Right lobe of liver (tissue), 6 donors: ENCODE results near the gene SYNDIG1L. TPM values are rescaled to one million over a fixed set of nuclear protein-coding genes. Genes with fewer than 3 reads are reported as not detected.

Experiments
- ATAC-seq, 4 donors: fragments of 200-7000 bp; cut with Tn5 transposase; one replicate each; pipeline ENCODE4 v1.9.1; 2020; ENCODE audit warnings: mild to moderate bottlenecking in 4 of 4, moderate library complexity in 4 of 4
- DNase-seq, 3 donors: peaks; one replicate each; pipeline ENCODE4 v3.0.0-alpha.2; 2020
- H3K27ac ChIP-seq, 3 donors: fragments of 200-600 bp; one replicate each; pipeline ENCODE4 v1.8.0; 2022
- H3K27me3 ChIP-seq, 2 donors: fragments of 200-600 bp; one replicate each; pipeline ENCODE4 v1.8.0; 2022
- H3K36me3 ChIP-seq, 4 donors: fragments of 200-600 bp; sonication (generic) in 1 of 4; one replicate each; pipeline versions ENCODE4 v1.5.1 to v1.8.0; 2017 to 2022; ENCODE audit warnings: control low read depth in 1 of 4
- H3K4me1 ChIP-seq, 4 donors: fragments of 200-600 bp; sonication (generic) in 1 of 4; one replicate each; pipeline versions ENCODE4 v1.5.1 to v1.8.0; 2017 to 2022; ENCODE audit warnings: control low read depth in 1 of 4
- H3K4me3 ChIP-seq, 3 donors: fragments of 200-600 bp; one replicate each; pipeline ENCODE4 v1.8.0; 2022
- H3K9me3 ChIP-seq, 4 donors: fragments of 200-600 bp; sonication (generic) in 1 of 4; one replicate each; pipeline versions ENCODE4 v1.5.1 to v1.8.0; 2017 to 2022; ENCODE audit warnings: control low read depth in 1 of 4
- POLR2A ChIP-seq: fragments of 450-650 bp; IDR thresholded peaks from one replicate; pipeline ENCODE4 v1.6.1; 2017; ENCODE audit warnings: antibody characterized with exemption, mild to moderate bottlenecking
- WGBS: methylation state at CpG from one replicate; pipeline ENCODE4 v1.1.6; 2018; ENCODE audit warnings: low coverage, low lambda C conversion rate; ENCODE audit not compliant: insufficient coverage; ENCODE audit errors: missing lambda C conversion rate; 5-methylcytosine and 5-hydroxymethylcytosine counted together
- intact Hi-C, 2 donors: fragments of 100-400 bp; cut with DNase I; formaldehyde crosslinking; loops; one replicate each; pipeline versions ENCODE4 v1.11.2 to v1.14.1; 2022
- total RNA-seq, 6 experiments: library from RNA; depleted of rRNA in 2 of 6; stranded (reverse); fragments of >200 nt in 2 of 6; fragmentation: NEBNext Ultra II Directional in 3 of 6; extraction: Animal tissue kit (Norgen Biotek cat#: 25700) in 3 of 6; gene quantifications; one replicate each; pipeline versions ENCODE4 v1.1.0 to v1.2.4, GENCODE V29; 2016 to 2023
- TF ChIP-seq, protein P1 (sequence below), 4 donors: fragments of 200-600 bp in 3 of 4; fragments of 450-650 bp in 1 of 4; IDR thresholded peaks; one replicate each; pipeline versions ENCODE4 v1.5.1 to v1.8.0; 2016 to 2022; ENCODE audit warnings: antibody characterized with exemption in 4 of 4, mild to moderate bottlenecking in 2 of 4
- donor health status: DM: no; HTN: yes; CAD: no.
- donor health status: DM: no; HTN: no; CAD: no.
- donor health status: DM: no; HTN: no; CAD: no.
- donor health status: DM: no; HTN: yes; CAD: no.
- donor health status: DM: no; HTN: yes; CAD: no.

Gene SYNDIG1L
- total RNA-seq, 6 experiments from 2014 or later, result not detected

DNA sequence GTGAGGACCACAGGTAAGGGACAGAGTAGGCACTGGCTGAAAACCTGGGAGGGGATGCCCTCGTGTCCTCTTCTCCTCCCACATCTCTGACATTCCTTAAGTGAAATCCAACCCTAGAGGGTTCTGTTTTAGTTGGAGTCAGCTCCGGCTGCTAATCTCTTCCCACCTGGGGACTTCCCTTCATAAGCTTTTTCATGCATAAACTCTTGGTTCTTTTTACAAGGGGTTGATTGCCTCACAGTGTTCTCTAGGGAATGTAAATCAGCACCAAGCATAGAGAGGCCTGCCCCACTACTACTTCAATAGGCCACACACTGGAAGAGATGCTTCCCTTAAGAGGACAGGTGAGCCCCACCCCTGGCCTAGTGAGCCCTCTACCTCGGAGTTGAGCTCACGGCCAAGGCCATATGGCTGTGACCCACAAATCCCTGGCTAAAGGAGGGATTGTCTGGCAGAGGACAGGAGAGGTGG, 3.2 kb upstream of the SYNDIG1L start:
- H3K27me3 ChIP-seq, result no peaks in the 10 kb centered on the region
- intact Hi-C loops, result no loop called here
- ATAC-seq (no peak), DNase-seq (no peak)
- TF ChIP-seq, protein P1, sequence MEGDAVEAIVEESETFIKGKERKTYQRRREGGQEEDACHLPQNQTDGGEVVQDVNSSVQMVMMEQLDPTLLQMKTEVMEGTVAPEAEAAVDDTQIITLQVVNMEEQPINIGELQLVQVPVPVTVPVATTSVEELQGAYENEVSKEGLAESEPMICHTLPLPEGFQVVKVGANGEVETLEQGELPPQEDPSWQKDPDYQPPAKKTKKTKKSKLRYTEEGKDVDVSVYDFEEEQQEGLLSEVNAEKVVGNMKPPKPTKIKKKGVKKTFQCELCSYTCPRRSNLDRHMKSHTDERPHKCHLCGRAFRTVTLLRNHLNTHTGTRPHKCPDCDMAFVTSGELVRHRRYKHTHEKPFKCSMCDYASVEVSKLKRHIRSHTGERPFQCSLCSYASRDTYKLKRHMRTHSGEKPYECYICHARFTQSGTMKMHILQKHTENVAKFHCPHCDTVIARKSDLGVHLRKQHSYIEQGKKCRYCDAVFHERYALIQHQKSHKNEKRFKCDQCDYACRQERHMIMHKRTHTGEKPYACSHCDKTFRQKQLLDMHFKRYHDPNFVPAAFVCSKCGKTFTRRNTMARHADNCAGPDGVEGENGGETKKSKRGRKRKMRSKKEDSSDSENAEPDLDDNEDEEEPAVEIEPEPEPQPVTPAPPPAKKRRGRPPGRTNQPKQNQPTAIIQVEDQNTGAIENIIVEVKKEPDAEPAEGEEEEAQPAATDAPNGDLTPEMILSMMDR (IDR thresholded peaks at IDR 0.05), result no peak
- TF ChIP-seq POLR2A, result no peak
- no peak overlapping the region for H3K27ac ChIP-seq
- H3K9me3 ChIP-seq, result no peaks in the 10 kb centered on the region
- H3K36me3 ChIP-seq, result no peaks in the 10 kb centered on the region
- H3K4me1 ChIP-seq, result no peaks in the 10 kb centered on the region
- no peak overlapping the region for H3K4me3 ChIP-seq
- WGBS, result 38% methylated on average over 2 of the region's 4 CpGs

DNA sequence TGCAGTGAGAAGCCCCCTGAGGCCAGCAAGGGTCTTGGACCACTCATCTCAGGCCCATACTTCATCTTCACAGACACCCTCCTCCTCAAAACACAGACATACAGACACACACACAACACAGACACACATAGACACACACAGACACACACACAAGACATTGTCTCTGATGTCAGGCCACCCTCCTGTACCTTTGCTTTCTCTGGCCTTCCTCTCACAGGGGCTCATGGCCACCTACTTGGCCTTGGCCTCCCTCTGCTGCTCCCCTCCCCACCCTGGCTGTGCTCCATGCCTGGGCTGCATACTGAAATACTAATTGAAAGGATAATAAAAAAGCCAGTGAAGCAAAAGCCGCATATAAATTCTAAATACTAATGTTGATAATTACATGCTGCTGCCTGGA, 1.6 kb upstream of the SYNDIG1L start:
- intact Hi-C loops, result no loop called here
- TF ChIP-seq, protein P1 (IDR thresholded peaks at IDR 0.05), result no peak
- TF ChIP-seq POLR2A, result no peak
- no peak for DNase-seq
- WGBS, result 100% methylated on average over 1 of the region's 1 CpG
- H3K27me3 ChIP-seq, result no peaks in the 10 kb centered on the region
- no peaks in the 10 kb centered on the region for H3K4me1 ChIP-seq
- no peaks in the 10 kb centered on the region for H3K9me3 ChIP-seq
- H3K27ac ChIP-seq, result no peak overlapping the region
- no peaks in the 10 kb centered on the region for H3K36me3 ChIP-seq
- no peak overlapping the region for H3K4me3 ChIP-seq
- no peak for ATAC-seq

DNA sequence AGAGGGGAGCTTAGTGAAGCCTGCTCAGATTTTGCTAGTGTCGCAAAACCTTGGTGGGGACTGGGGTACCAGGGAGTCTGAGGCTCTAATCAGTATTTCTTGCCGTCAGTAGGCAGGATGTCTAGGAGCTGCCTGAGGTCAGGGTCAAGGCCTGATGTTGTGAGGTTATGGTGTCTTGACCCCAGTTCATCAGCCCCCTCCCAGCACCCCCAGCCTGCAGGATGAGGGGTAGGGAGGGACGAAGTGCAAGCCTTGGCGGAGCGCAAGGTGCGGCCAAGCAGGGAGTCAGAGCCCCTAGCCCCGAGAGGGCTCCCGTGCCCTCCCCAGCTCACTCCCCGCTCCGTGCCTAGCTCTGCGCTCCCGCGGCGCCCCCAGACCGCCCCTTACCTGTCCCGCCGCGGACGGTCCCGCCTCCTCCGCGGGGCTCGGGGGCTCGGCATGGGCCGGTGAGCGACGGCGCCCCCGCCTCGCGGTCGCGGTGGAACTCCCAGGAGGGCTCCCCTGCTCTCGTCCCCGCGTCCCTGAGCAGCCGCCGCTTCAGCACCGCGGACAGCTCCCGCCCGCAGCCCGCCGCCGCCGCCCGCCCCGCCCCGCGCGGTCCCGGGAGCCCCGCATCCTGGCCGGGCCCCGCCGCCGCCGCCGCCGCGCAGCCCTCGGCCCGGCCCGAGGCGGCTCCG, 347 bp downstream of the SYNDIG1L start:
- intact Hi-C loops, result no loop called here
- H3K4me3 ChIP-seq, result no peak overlapping the region
- H3K9me3 ChIP-seq, result no peaks in the 10 kb centered on the region
- no peaks in the 10 kb centered on the region for H3K36me3 ChIP-seq
- H3K4me1 ChIP-seq, result no peaks in the 10 kb centered on the region
- ATAC-seq (peak; percentile 64 to 89 (median 72)), DNase-seq (peak in 2 of 3 donors; percentile 42 to 49)
- no peak overlapping the region for H3K27ac ChIP-seq
- no peak for TF ChIP-seq POLR2A
- TF ChIP-seq, protein P1 (IDR thresholded peaks at IDR 0.05), result no peak
- H3K27me3 ChIP-seq, result no peaks in the 10 kb centered on the region
- WGBS, result 4% methylated on average over 10 of the region's 66 CpGs

DNA sequence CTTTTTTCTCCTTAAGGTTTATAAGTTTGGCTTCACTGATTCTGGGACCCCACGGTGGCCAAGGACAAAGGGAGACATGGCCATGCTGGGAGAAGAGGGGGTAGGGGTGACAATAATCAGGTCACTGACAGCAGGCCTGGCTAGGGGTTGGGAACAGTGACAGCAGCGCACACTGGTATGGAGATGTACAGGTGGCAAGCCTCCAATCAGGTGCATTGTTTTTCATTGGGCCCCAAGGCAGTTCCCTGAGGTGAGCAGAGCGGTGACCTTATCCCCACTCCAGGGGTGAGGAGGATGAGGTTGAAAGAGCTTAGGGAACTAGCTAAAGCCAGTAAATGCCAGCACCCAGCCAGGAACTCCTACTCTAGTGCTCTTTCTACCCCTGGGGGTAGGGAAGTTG, 1.4 kb downstream of the SYNDIG1L start:
- no peak for ATAC-seq
- no peak for TF ChIP-seq POLR2A
- TF ChIP-seq, protein P1 (IDR thresholded peaks at IDR 0.05), result no peak
- Histone ChIP-seq H3K36me3 (no peaks in the 10 kb centered on the region), H3K27ac (no peak overlapping the region), H3K4me3 (no peak overlapping the region), H3K27me3 (no peaks in the 10 kb centered on the region), H3K4me1 (no peaks in the 10 kb centered on the region), H3K9me3 (no peaks in the 10 kb centered on the region)
- WGBS, result 77% methylated on average over 3 of the region's 3 CpGs
- DNase-seq, result peak in 1 of 3 donors; percentile 28
- intact Hi-C loops, result no loop called here
